ENCODE measurements around the gene DNAJC7.

Gene DNAJC7

DNA sequence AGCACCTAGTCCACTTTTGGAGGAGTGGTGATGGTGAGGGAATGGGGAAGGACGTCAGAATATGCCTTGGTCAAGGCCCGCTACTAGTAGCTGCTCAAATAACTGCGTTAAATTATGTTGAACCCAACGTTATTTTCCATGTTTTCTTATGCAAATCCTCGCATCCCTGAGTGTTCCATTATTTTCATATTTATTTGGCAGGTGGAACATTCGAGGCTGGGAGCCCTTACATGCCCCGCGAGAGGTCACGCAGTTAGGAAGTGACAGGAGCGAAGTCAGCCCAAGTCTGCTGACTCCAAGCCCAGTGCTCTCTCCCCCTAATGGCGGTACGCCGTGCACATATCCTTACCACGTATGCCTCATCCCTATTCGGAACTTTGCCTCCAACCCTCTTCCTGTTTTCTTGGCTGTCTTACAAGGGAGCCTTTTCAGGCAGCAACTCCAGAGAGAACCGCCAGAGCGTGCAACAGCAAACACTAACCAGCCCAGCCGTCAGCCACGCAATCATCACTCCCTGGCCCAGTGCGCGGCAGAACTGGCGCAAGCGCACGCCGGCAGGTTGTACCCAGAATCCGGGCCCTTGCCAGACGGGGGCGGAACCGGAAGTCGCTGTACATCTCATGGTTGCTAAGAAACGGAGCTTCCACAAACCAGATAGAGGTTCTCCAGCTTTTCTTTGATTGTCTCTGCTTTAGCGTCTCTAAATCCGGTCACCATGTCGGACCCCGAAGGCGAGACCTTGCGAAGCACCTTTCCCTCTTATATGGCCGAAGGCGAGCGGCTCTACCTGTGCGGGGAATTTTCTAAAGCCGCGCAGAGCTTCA, 87.0 kb downstream of the DNAJC7 start, which contains the start of gene ODAD4:
Gene ODAD4 (plus strand): TSS at position 609 of the 824 bp plus-strand sequence. CDS start 107 bp downstream, at position 716.
- TF ChIP-seq CTCF (IDR thresholded peaks at IDR 0.05; ENCODE audit: low read length, missing control alignments): peak; percentile 57

GRCh38 chr17:41928693-41929251, 88.5 kb downstream of the DNAJC7 start:
- H3K4me3 ChIP-seq (replicated peaks; ENCODE audit: low read depth, low read length): no peak overlapping the region
- no peak for TF ChIP-seq CTCF (IDR thresholded peaks at IDR 0.05; ENCODE audit: low read length, missing control alignments)
- DNase-seq (ENCODE audit: low read depth): no peak

More for the DNA sequence above, 87.0 kb downstream of the DNAJC7 start, which contains the start of gene ODAD4:
- DNase-seq (ENCODE audit: low read depth): peak; percentile 99
- H3K4me3 ChIP-seq (replicated peaks; ENCODE audit: low read depth, low read length): peak within 1 kb of the TSS; percentile 60

All from fibroblast of pulmonary artery (primary cell).